ENCODE data around the gene ADGRG4. TPM values are rescaled to one million over a fixed set of nuclear protein-coding genes. Genes with fewer than 3 reads are reported as not detected.
A peak's percentile ranks its signal among the peaks of the same experiment; 100 is the strongest.

ADGRG4 gene
- polyA plus RNA-seq, 2 of the 4 experiments (the other 2 are of a cell fraction): not detected

- TF ChIP-seq FOXS1 (CRISPR knock-in tag; IDR thresholded peaks at IDR 0.05) (no peak), EHMT2 (IDR thresholded peaks at IDR 0.05; ENCODE audit: low read depth) (no peak)
Measured at GRCh38 chrX:136425996-136426395, 125.2 kb downstream of the ADGRG4 start (continued).

- H3K4me1 ChIP-seq: no peaks in the 10 kb centered on the region
- no peak overlapping the region for H3K27ac ChIP-seq
- TF ChIP-seq KDM1A (IDR thresholded peaks at IDR 0.05; ENCODE audit: low read depth) (no peak), ATOH8 (CRISPR knock-in tag; IDR thresholded peaks at IDR 0.05; ENCODE audit: low read depth) (no peak), FOXS1 (CRISPR knock-in tag; IDR thresholded peaks at IDR 0.05) (no peak), POLR2A (IDR thresholded peaks at IDR 0.05; ENCODE audit: low read length) (no peak), CEBPB (IDR thresholded peaks at IDR 0.05) (no peak), FOSL2 (IDR thresholded peaks at IDR 0.05) (no peak), FOSL2 (CRISPR knock-in tag; IDR thresholded peaks at IDR 0.05) (no peak)
- TF ChIP-seq, protein P1, sequence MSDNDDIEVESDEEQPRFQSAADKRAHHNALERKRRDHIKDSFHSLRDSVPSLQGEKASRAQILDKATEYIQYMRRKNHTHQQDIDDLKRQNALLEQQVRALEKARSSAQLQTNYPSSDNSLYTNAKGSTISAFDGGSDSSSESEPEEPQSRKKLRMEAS (IDR thresholded peaks at IDR 0.05): no peak
- H3K4me3 ChIP-seq: no peak overlapping the region
- no peaks in the 10 kb centered on the region for H3K9me3 ChIP-seq
- DNase-seq (ENCODE audit: low read depth in 1 of 2, low spot score in 1 of 2) (no peak), ATAC-seq (no peak), FAIRE-seq (no peak)
- ChIA-PET POLR2A (no interaction called here), CTCF (no interaction called here)
- H3K4me2 ChIP-seq: no peak overlapping the region
- 39% methylated on average over 1 of the region's 1 CpG for WGBS (ENCODE audit: missing lambda C conversion rate)
Measured at GRCh38 chrX:136431625-136432024, 130.9 kb downstream of the ADGRG4 start.

- TF ChIP-seq EHF (CRISPR knock-in tag; IDR thresholded peaks at IDR 0.05) (no peak), RCOR1 (IDR thresholded peaks at IDR 0.05; ENCODE audit: low read depth, low read length) (no peak), SMC3 (IDR thresholded peaks at IDR 0.05) (no peak), NR3C1 (IDR thresholded peaks at IDR 0.05) (no peak), TFCP2L1 (CRISPR knock-in tag; IDR thresholded peaks at IDR 0.05) (no peak), MYC (IDR thresholded peaks at IDR 0.05; ENCODE audit: borderline replicate concordance, low read length) (no peak), ZFP36 (IDR thresholded peaks at IDR 0.05; ENCODE audit: borderline replicate concordance, partially characterized antibody) (no peak), RFX5 (IDR thresholded peaks at IDR 0.05) (no peak), HOXB13 (CRISPR knock-in tag; IDR thresholded peaks at IDR 0.05; ENCODE audit: low read depth) (no peak), ATOH8 (CRISPR knock-in tag; IDR thresholded peaks at IDR 0.05; ENCODE audit: low read depth) (no peak), MAFK (IDR thresholded peaks at IDR 0.05; ENCODE audit: partially characterized antibody) (no peak), ZNF302 (CRISPR knock-in tag; IDR thresholded peaks at IDR 0.05) (no peak), CHD4 (IDR thresholded peaks at IDR 0.05; ENCODE audit: borderline replicate concordance) (no peak), USF2 (IDR thresholded peaks at IDR 0.05) (no peak), CBX8 (IDR thresholded peaks at IDR 0.05) (no peak)
- TF ChIP-seq, protein P1 (IDR thresholded peaks at IDR 0.05): no peak
- TF ChIP-seq, protein P2, sequence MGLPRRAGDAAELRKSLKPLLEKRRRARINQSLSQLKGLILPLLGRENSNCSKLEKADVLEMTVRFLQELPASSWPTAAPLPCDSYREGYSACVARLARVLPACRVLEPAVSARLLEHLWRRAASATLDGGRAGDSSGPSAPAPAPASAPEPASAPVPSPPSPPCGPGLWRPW (IDR thresholded peaks at IDR 0.05): no peak
- TF ChIP-seq, protein P3, sequence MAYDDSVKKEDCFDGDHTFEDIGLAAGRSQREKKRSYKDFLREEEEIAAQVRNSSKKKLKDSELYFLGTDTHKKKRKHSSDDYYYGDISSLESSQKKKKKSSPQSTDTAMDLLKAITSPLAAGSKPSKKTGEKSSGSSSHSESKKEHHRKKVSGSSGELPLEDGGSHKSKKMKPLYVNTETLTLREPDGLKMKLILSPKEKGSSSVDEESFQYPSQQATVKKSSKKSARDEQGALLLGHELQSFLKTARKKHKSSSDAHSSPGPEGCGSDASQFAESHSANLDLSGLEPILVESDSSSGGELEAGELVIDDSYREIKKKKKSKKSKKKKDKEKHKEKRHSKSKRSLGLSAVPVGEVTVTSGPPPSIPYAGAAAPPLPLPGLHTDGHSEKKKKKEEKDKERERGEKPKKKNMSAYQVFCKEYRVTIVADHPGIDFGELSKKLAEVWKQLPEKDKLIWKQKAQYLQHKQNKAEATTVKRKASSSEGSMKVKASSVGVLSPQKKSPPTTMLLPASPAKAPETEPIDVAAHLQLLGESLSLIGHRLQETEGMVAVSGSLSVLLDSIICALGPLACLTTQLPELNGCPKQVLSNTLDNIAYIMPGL (CRISPR knock-in tag; IDR thresholded peaks at IDR 0.05; ENCODE audit: borderline replicate concordance): no peak
- TF ChIP-seq, protein P4, sequence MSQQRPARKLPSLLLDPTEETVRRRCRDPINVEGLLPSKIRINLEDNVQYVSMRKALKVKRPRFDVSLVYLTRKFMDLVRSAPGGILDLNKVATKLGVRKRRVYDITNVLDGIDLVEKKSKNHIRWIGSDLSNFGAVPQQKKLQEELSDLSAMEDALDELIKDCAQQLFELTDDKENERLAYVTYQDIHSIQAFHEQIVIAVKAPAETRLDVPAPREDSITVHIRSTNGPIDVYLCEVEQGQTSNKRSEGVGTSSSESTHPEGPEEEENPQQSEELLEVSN (IDR thresholded peaks at IDR 0.05; ENCODE audit: borderline replicate concordance, low read depth): no peak
- Histone ChIP-seq H3K4me1 (no peaks in the 10 kb centered on the region), H3K9me3 (no peaks in the 10 kb centered on the region), H3K27ac (no peak overlapping the region), H3K4me2 (no peak overlapping the region), H3K4me3 (no peak overlapping the region)
- peak; percentile 23 for FAIRE-seq
- ATAC-seq: no peak
- WGBS (ENCODE audit: missing lambda C conversion rate): 20% methylated on average over 2 of the region's 2 CpGs
- ChIA-PET CTCF (no interaction called here), POLR2A (no interaction called here)
- DNase-seq (ENCODE audit: low read depth in 1 of 2, low spot score in 1 of 2): no peak
Measured at GRCh38 chrX:136437774-136438173, 137.0 kb downstream of the ADGRG4 start.
